K562 (cell line): Measurements from ENCODE around the gene COA3. TPM values are rescaled to one million over a fixed set of nuclear protein-coding genes. Genes with fewer than 3 reads are reported as not detected.

Source experiments
- ATAC-seq: fragments of 200-7000 bp; cut with Tn5 transposase; 3 replicates; pipeline ENCODE4 v1.9.1; 2020; ENCODE audit warnings: moderate library complexity
- BruUV-seq: library from RNA; stranded (reverse); fragments of 400-500 nt; replicated peaks from 2 replicates; lab custom pipeline; 2021; lab: Mats Ljungman, UMichigan
- CTCF ChIA-PET: fragments of 300-600 bp; formaldehyde crosslinking; extraction: SDS; loops from one replicate; lab custom pipeline; 2021; ENCODE audit warnings: low intra/inter-chr PET ratio; lab: Yijun Ruan, JAX
- POLR2A ChIA-PET: fragments of 300-600, 350-650 bp; sonication (Branson Sonifier 250); formaldehyde crosslinking; extraction: SDS; loops from one replicate; lab custom pipeline; 2021; ENCODE audit warnings: antibody characterized with exemption, inconsistent platforms; lab: Yijun Ruan, JAX
- DNase-seq, 4 experiments: peaks; one replicate each; pipeline versions ENCODE4 v3.0.0 to v3.0.0-alpha.2; 2011 to 2018; ENCODE audit warnings: low spot score in 3 of 4, mixed read lengths in 3 of 4; ENCODE audit errors: extremely low read depth in 1 of 4
- FAIRE-seq: peaks from 2 replicates; lab custom pipeline; 2011; peaks lifted over from hg19 to GRCh38; lab: Jason Lieb, UNC
- H2AFZ ChIP-seq: 2 replicates; pipeline ENCODE4 v1.6.0; 2011; ENCODE audit warnings: low read depth, low read length, control low read depth, inconsistent platforms
- H3K27ac ChIP-seq: fragments of 200-600 bp; 3 replicates; pipeline ENCODE4 v1.8.0; 2011; ENCODE audit warnings: low read depth, mild to moderate bottlenecking, control low read depth, inconsistent platforms, low read length, moderate library complexity, mixed read lengths; ENCODE audit errors: extremely low read depth
- H3K27me3 ChIP-seq, 2 experiments: fragments of 300-600 bp in 1 of 2; 2 replicates in 1 of 2; 3 replicates in 1 of 2; pipeline versions ENCODE4 v1.6.0 to v1.8.0; 2011; ENCODE audit warnings: inconsistent platforms in 2 of 2, low read length in 2 of 2, mild to moderate bottlenecking in 1 of 2, mixed read lengths in 1 of 2, moderate library complexity in 1 of 2; ENCODE audit not compliant: control insufficient read depth in 2 of 2, insufficient read depth in 2 of 2
- H3K36me3 ChIP-seq: fragments of 300-600 bp; 3 replicates; pipeline ENCODE4 v1.8.0; 2011; ENCODE audit warnings: mild to moderate bottlenecking, low read length, inconsistent platforms; ENCODE audit not compliant: control insufficient read depth, insufficient read depth
- H3K4me1 ChIP-seq, 2 experiments: fragments of 200-600 bp in 1 of 2; replicated peaks in 1 of 2; 2 replicates in 1 of 2; 3 replicates in 1 of 2; pipeline versions ENCODE4 v1.5.1 to v1.8.0; 2011; ENCODE audit warnings: inconsistent platforms in 2 of 2, low read length in 2 of 2, mild to moderate bottlenecking in 1 of 2, mixed read lengths in 1 of 2, moderate library complexity in 1 of 2; ENCODE audit not compliant: control insufficient read depth in 2 of 2, insufficient read depth in 2 of 2
- H3K4me2 ChIP-seq: 2 replicates; pipeline ENCODE4 v1.6.1; 2011; ENCODE audit warnings: low read length, control low read depth, inconsistent platforms, mixed read lengths; ENCODE audit not compliant: insufficient read depth
- H3K4me3 ChIP-seq: fragments of 200-600 bp; sonication (generic), shearing (Covaris generic); 2 replicates; pipeline ENCODE4 v1.5.1; 2016; ENCODE audit warnings: control low read depth, inconsistent platforms
- H3K79me2 ChIP-seq: fragments of 200-600 bp; 3 replicates; pipeline ENCODE4 v1.8.0; 2011; ENCODE audit warnings: low read length, inconsistent platforms; ENCODE audit not compliant: control insufficient read depth, insufficient read depth
- H3K9ac ChIP-seq, 2 experiments: 2 replicates each; pipeline versions ENCODE4 v1.6.0 to v1.6.1; 2011; ENCODE audit warnings: low read depth in 2 of 2, low read length in 2 of 2, control low read depth in 1 of 2, inconsistent platforms in 1 of 2, mild to moderate bottlenecking in 1 of 2, mixed read lengths in 1 of 2; ENCODE audit not compliant: insufficient read depth in 1 of 2
- H3K9me1 ChIP-seq: one replicate; pipeline ENCODE4 v1.6.0; 2011; ENCODE audit warnings: inconsistent platforms, mild to moderate bottlenecking, low read length, moderate library complexity; ENCODE audit not compliant: control insufficient read depth, insufficient read depth
- H3K9me3 ChIP-seq: replicated peaks from 2 replicates; pipeline ENCODE4 v1.5.1; 2011; ENCODE audit warnings: low read depth, low read length, inconsistent platforms; ENCODE audit not compliant: control insufficient read depth, insufficient read depth
- H4K20me1 ChIP-seq: replicated peaks from 2 replicates; pipeline ENCODE4 v1.6.1; 2011; ENCODE audit warnings: low read length, inconsistent platforms, mixed read lengths; ENCODE audit not compliant: control insufficient read depth, insufficient read depth
- BHLHE40 ChIP-seq: IDR thresholded peaks from 2 replicates; pipeline ENCODE4 v1.6.1; 2011; ENCODE audit warnings: low read length, improper control_type of control experiment
- BRCA1 ChIP-seq, 2 experiments: fragments of 450-650 bp in 1 of 2; sonication (generic) in 1 of 2; formaldehyde crosslinking in 1 of 2; IDR thresholded peaks; 2 replicates each; pipeline versions ENCODE4 v1.5.0 to v1.6.1; 2017 to 2020; ENCODE audit warnings: mild to moderate bottlenecking in 1 of 2, missing genetic modification reagents in 1 of 2
- CBX5 ChIP-seq: IDR thresholded peaks from 2 replicates; pipeline ENCODE4 v1.6.1; 2014; ENCODE audit warnings: low read depth, borderline replicate concordance
- E2F5 ChIP-seq: sonication (generic); formaldehyde crosslinking; IDR thresholded peaks from 2 replicates; pipeline ENCODE4 v1.8.0; 2022; ENCODE audit warnings: mild to moderate bottlenecking, missing genetic modification reagents
- EGR1 ChIP-seq: fragments of 450-650 bp; conservative IDR thresholded peaks from 2 replicates; pipeline ENCODE4 v1.6.1; 2017; ENCODE audit warnings: mild to moderate bottlenecking
- ETV5 ChIP-seq: sonication (generic); formaldehyde crosslinking; IDR thresholded peaks from 2 replicates; pipeline ENCODE4 v1.4.0; 2020; ENCODE audit warnings: low read depth, mild to moderate bottlenecking, missing genetic modification reagents
- L3MBTL2 ChIP-seq: fragments of 450-650 bp; IDR thresholded peaks from 2 replicates; pipeline ENCODE4 v1.6.1; 2016; ENCODE audit warnings: mild to moderate bottlenecking, moderate library complexity
- NR2C2 ChIP-seq, 2 experiments: fragments of 200-800 bp in 1 of 2; sonication (Bioruptor generic) in 1 of 2; sonication (generic) in 1 of 2; formaldehyde crosslinking in 1 of 2; IDR thresholded peaks; 2 replicates each; pipeline versions ENCODE4 v1.6.1 to v1.8.0; 2016 to 2022; ENCODE audit warnings: mild to moderate bottlenecking in 1 of 2, missing compliant biosample characterization in 1 of 2, missing genetic modification characterization in 1 of 2, missing genetic modification reagents in 1 of 2
- OTX1 ChIP-seq: fragments of 450-650 bp; formaldehyde crosslinking; IDR thresholded peaks from 2 replicates; pipeline ENCODE4 v1.4.0; 2022; ENCODE audit warnings: mild to moderate bottlenecking
- SIX5 ChIP-seq, 2 experiments: IDR thresholded peaks; 2 replicates each; pipeline ENCODE4 v1.6.1; 2011; ENCODE audit warnings: low read length in 2 of 2, borderline replicate concordance in 1 of 2, low read depth in 1 of 2, mild to moderate bottlenecking in 1 of 2, moderate library complexity in 1 of 2; ENCODE audit not compliant: insufficient read depth in 1 of 2
- TCF7 ChIP-seq: sonication (generic); IDR thresholded peaks from 2 replicates; pipeline ENCODE4 v1.6.1; 2016; ENCODE audit warnings: antibody characterized with exemption, borderline replicate concordance
- ZC3H4 ChIP-seq: sonication (generic); formaldehyde crosslinking; IDR thresholded peaks from 2 replicates; pipeline ENCODE4 v1.9.0; 2021; ENCODE audit warnings: missing genetic modification reagents, borderline replicate concordance
- ZNF184 ChIP-seq: sonication (generic); formaldehyde crosslinking; IDR thresholded peaks from 2 replicates; pipeline ENCODE4 v1.5.0; 2020; ENCODE audit warnings: missing genetic modification reagents
- ZNF354B ChIP-seq: fragments of 250-450 bp; sonication (Bioruptor Pico); IDR thresholded peaks from 2 replicates; pipeline ENCODE4 v1.4.0; 2020
- ZNF445 ChIP-seq: fragments of 250-450 bp; sonication (Bioruptor Pico); IDR thresholded peaks from 2 replicates; pipeline ENCODE4 v1.4.0; 2020; ENCODE audit warnings: low read depth, mild to moderate bottlenecking, moderate library complexity
- WGBS: fragments of 100-300 bp; shearing (Covaris generic); methylation state at CpG from one replicate; pipeline ENCODE4 v1.1.6; 2016; ENCODE audit warnings: low coverage, mixed read lengths; ENCODE audit not compliant: insufficient coverage; ENCODE audit errors: missing lambda C conversion rate; 5-methylcytosine and 5-hydroxymethylcytosine counted together
- in situ Hi-C: fragments of 300-500 bp; cut with MboI; formaldehyde crosslinking; loops from 4 replicates; pipeline ENCODE4 v1.15.0; 2018; ENCODE audit warnings: inconsistent platforms, mixed read lengths
- intact Hi-C: fragments of 100-400 bp; cut with micrococcal nuclease; formaldehyde crosslinking; loops from 2 replicates; pipeline ENCODE4 v1.14.2; 2022
- polyA plus RNA-seq, 8 experiments: library from polyadenylated mRNA; depleted of rRNA in 4 of 8; stranded (reverse) in 5 of 8; unstranded in 3 of 8; fragments of >200 nt; fragmentation: Nextera tagmentation in 2 of 8; fragmentation: Illumina TruSeq in 1 of 8; extraction: Ambion mirVana in 2 of 8; extraction: Trizol in 1 of 8; gene quantifications; 2 replicates each; pipeline versions ENCODE4 v1.2.1 to v1.2.3, GENCODE V29; 2011 to 2014; ENCODE audit warnings: inconsistent platforms in 1 of 8, missing spikeins in 1 of 8
- total RNA-seq, 7 experiments: library from RNA; depleted of rRNA in 6 of 7; stranded (reverse); fragments of >200 nt in 6 of 7; fragmentation: Illumina TruSeq in 2 of 7; extraction: Trizol in 2 of 7; gene quantifications; 2 replicates each; pipeline versions ENCODE4 v1.2.1 to v1.2.3, GENCODE V29; 2011 to 2021; ENCODE audit warnings: low replicate concordance in 1 of 7

COA3 gene
- total and polyA plus RNA-seq, 9 of the 15 experiments (the other 6 are each of a cell fraction or from before 2014, with no cell fraction given): 49.6 to 153 (median 61.4) TPM

DNA sequence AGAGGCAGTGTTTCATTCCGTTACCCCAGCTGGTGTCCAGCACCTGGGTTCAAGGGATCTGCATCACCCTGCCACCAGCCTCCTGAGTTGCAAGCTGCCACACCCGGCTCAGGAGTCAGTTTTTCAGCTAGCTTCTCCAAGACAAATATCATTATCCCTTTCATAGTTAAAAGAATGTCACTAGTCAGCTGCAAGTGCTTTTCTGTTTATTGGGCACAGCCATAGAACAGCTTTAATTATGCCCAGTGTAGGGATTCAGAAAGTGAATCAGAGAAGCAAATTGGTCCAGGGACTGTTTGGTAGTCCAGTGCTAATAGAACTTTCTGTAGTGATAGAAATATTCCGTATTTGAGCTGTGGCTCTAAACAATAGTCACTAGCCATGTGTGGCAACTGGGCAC, 49.6 kb upstream of the COA3 start:
- WGBS: 42% methylated on average over 3 of the region's 3 CpGs
- H3K9ac ChIP-seq: no peak overlapping the region
- POLR2A ChIA-PET: interaction anchor here (0.6 to 1.6 kb wide), 8 partner anchors 12 to 164 kb away, joined by 3 to 8 read pairs (median 3); partner anchors contain the start of gene RPL27
- TF ChIP-seq ZC3H4 (CRISPR knock-in tag): no peak
- no peak for TF ChIP-seq OTX1 (CRISPR knock-in tag)
- TF ChIP-seq SIX5 (IDR thresholded peaks at IDR 0.05; ENCODE audit: borderline replicate concordance in 1 of 2, insufficient read depth in 1 of 2, low read depth in 1 of 2, low read length in 2 of 2): no peak
- no peak for TF ChIP-seq ETV5 (CRISPR knock-in tag)
- TF ChIP-seq ZNF184 (CRISPR knock-in tag): no peak
- no peak for TF ChIP-seq NR2C2 (CRISPR knock-in tag; IDR thresholded peaks at IDR 0.05)
- no peak for TF ChIP-seq NR2C2 (tag; IDR thresholded peaks at IDR 0.05)
- TF ChIP-seq CBX5: no peak
- TF ChIP-seq ZNF445 (CRISPR knock-in tag): no peak
- TF ChIP-seq EGR1: no peak
- TF ChIP-seq ZNF354B (CRISPR knock-in tag): no peak
- no peak for TF ChIP-seq L3MBTL2
- TF ChIP-seq BHLHE40: no peak
- TF ChIP-seq BRCA1 (IDR thresholded peaks at IDR 0.05): no peak
- no peak for TF ChIP-seq BRCA1 (CRISPR knock-in tag; IDR thresholded peaks at IDR 0.05)
- TF ChIP-seq E2F5 (CRISPR knock-in tag): no peak
- TF ChIP-seq TCF7: no peak
- TF ChIP-seq, all 486 proteins: peak for 0
- Histone ChIP-seq H3K4me2 (no peak overlapping the region), H3K27me3 (no peaks in the 10 kb centered on the region), H4K20me1 (0 out of 2 replicates have a peak, but pooled peaks cover 2% of the 10 kb centered on the region), H2AFZ (no peak overlapping the region), H3K27ac (no peak overlapping the region), H3K9me3 (no peaks in the 10 kb centered on the region), H3K79me2 (no peaks in the 10 kb centered on the region; the same call in 2 of the 3 replicates), H3K9me1 (no peaks in the 10 kb centered on the region), H3K36me3 (peaks cover 28% of the 10 kb centered on the region), H3K4me3 (no peak overlapping the region), H3K4me1 (peaks cover 3 to 10% of the 10 kb centered on the region in 2 experiments; a peak in 3 of 5 replicates)
- no TSS peak for BruUV-seq
- intact Hi-C loops: no loop called here
- DNase-seq: no peak
- no peak for FAIRE-seq
- in situ Hi-C loops: no loop called here
- CTCF ChIA-PET: no interaction called here
- no peak for ATAC-seq
